ENCODE measurements around the gene IBA57.
"Not testable (repeated sequence)": the region's sequence is repeated elsewhere in the genome, so short reads cannot be mapped to it uniquely, and the experiment has no call there.

Gene IBA57

DNA sequence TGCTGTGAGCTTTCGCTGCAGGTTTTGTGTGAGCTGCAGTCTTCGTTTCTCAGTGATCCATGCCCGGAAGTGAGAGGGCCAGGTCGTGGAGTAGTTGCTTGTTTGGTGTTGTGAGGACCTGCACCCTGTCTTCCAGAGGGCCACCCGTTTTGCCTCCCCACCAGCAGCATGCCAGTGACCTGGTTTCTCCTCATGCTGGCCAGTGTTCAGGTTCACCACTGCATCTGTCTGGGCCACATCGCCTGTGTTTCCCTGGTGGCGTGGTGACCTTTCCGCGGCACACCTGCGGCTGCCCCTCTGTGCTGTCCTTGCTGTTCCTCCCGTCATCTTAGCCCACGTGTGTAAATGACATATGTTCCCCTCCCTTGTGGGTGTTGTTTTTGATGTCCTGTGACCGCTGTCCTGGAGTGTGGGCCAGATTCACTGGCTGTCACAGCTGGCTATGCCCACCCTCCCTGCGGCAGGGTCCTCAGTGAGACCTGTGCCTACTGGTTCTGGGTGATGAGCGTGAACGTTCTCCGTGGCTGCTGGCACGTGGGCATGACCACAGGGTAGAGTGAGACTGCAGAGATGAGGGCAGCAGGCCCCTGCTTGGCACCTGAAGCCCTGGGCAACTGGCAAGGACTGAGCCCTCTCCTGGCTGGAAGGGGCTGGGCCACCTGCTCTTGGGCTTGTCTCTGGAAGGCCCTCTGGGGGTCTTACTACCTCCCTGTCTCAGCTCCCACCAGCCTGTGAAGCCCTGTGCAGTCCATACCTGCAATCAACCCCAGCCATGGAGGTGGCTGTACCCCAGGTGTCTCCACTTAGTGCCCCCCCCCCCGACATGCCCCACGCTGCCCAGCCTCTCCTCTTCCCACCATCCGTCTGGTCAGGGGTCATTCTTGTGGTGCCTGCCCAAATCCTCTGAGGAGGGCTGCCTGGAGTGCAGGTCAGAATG is 7.3 kb downstream of the IBA57 start:
- DNase-seq (ENCODE audit: low spot score): no peak

DNA sequence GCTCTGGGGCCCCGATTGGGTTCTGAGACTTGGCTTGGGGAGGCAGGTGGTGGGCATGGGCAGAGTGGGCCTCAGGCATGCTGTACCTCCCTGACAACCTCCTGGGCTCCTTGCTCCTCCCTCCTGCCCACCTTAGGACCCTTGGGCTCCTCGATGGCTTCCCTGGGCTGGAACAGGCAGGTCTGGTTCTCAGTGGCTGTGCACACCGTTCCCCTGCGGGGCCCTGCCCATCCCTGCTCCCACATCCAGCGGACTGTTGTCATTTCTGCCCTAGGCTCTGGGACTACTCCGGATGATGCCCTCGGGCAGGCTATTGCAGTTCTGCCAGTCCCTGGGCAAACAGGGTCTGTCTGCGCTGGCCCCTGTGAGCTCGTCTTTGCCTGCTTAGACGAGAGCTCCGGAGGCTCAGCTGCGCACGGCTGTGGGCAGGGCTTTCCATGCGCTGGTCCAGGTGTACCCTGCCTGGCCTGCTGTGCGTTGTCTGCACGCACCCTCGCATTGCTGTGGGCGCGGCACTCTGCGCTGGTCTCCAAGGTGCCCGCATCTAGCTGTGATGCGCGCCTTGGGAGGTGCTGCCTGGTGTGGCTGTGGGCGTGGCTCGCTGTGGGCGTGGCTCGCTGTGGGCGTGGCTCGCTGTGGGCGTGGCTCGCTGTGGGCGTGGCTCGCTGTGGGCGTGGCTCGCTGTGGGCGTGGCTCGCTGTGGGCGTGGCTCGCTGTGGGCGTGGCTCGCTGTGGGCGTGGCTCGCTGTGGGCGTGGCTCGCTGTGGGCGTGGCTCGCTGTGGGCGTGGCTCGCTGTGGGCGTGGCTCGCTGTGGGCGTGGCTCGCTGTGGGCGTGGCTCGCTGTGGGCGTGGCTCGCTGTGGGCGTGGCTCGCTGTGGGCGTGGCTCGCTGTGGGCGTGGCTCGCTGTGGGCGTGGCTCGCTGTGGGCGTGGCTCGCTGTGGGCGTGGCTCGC is 8.2 kb downstream of the IBA57 start:
- not testable (repeated sequence) for DNase-seq (ENCODE audit: low spot score)

DNA sequence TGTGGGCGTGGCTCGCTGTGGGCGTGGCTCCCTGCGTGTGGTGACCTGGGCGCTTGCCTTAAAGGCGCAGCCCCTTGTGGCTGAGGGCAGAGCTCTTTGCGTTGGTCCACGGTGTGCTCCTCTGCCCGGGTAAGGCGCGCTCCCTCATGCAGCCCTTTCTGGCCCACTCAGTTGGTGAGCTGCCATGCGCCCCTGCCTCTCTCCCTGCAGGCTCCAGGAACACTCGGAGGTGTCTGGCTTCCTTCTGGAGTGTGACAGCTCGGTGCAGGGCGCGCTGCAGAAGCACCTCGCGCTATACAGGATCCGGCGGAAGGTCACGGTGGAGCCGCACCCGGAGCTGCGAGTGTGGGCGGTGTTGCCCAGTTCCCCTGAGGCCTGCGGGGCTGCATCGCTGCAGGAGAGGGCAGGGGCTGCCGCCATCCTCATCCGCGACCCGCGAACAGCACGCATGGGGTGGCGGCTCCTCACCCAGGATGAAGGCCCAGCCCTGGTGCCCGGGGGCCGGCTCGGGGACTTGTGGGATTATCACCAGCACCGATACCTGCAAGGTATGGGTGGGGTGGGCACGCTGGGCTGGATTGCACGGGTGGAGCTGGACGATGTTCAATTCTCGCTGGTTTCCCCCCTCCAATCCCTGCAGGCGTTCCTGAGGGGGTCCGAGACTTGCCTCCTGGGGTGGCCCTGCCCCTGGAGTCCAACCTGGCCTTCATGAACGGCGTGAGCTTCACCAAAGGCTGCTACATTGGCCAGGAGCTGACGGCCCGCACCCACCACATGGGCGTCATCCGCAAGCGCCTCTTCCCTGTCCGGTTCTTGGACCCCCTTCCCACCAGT is 9.1 kb downstream of the IBA57 start:
- peak; percentile 63 for DNase-seq (ENCODE audit: low spot score)

DNA sequence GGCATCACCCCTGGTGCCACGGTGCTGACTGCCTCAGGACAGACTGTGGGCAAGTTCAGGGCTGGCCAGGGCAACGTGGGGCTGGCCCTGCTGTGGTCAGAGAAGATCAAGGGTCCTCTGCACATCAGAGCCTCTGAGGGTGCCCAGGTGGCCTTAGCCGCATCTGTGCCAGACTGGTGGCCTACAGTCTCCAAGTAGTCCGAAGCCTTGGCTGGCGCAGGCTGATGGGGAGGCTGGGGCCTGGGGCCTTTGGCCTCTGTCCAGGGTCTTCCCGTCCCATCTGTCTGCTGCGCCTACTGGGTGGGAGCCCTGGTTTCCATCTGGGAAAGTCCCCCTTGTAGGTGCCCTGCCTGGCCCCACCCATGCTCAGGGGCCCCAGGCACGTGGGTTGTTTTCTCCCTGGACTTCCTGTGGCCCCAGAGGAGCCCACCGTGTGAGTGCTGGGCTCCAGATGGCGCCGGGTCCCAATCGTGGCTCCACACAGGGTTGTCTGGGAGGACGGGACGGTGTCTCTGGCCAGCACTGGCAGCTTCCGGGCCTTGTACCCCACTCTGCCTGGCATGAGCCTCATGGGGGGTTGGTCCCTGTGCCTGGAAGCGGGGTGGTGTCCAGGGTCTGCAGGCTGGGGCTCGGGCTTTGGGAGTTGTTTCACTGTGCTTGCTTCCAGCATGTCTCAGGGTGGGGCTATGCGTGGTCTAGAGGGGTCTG is 9.9 kb downstream of the IBA57 start:
- DNase-seq (ENCODE audit: low spot score): no peak

DNA sequence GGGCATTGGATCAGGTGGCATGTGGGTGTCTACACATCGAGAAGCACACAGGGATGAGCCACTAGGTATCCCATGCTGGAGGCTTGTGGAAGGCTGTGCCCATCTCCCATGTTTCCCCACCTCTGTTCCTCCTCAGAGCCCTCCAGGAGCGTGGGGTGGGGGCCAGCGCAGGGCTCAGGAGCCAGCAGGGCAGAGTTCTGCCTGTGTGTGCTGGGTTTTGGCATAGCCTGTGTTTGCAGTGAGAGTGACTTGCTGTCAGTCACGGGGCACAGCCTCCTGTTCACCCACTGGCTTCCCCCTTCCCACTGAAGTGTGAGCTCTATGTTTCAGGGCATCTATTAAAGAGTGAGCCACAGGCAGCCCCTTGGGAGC is 10.4 kb downstream of the IBA57 start:
- DNase-seq (ENCODE audit: low spot score): no peak

DNA sequence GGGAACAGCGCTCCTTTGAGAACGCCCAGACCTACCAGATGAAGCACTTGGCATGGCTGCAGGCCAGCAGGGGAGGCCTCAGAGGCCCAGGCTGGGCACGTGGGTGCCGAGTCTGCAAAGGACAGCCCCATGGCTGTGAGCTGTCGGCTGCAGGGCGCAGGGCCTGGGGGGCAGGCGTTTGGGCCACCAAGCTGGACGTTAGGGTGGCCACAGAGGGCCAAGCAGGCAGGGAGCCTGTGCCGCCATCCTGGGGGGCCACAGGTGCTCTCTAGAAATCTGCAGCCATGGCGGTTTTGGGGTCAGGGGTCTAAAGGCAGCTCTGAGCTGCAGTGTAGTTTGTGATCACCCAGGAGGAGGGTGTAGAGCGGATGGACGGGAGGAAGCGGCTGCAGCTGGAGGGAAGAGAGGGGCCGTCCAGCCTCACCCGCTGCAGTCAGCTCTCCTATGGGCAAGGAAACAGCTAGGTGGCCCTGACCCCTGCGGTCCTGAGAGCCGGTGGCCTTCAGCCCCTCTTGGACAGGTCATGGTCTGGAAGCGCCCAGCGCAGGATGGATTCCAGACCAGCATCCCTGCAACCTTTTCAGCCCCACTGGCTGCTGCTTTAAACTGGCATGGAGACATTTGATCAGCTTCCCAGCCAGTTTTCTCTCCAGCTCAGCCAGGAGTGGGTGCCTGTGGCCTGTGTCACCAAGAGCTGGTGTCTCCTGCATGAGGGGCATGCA is 11.0 kb downstream of the IBA57 start:
- DNase-seq (ENCODE audit: low spot score): no peak

DNA sequence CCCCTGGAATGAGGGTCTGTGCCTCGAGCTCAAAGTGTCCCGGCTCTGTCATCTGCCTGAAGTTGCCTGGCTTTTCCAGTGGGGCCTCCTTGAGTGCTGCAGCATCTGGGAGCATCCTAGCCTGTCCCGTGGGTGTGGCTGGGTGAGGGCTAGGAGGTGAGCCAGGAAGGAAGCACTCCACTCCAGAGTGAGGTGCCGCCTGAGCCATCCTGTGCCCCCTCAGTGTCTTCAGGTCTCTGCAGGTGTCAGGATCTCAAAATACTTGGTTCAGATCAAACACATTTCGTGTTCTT is 11.5 kb downstream of the IBA57 start:
- no peak for DNase-seq (ENCODE audit: low spot score)

DNA sequence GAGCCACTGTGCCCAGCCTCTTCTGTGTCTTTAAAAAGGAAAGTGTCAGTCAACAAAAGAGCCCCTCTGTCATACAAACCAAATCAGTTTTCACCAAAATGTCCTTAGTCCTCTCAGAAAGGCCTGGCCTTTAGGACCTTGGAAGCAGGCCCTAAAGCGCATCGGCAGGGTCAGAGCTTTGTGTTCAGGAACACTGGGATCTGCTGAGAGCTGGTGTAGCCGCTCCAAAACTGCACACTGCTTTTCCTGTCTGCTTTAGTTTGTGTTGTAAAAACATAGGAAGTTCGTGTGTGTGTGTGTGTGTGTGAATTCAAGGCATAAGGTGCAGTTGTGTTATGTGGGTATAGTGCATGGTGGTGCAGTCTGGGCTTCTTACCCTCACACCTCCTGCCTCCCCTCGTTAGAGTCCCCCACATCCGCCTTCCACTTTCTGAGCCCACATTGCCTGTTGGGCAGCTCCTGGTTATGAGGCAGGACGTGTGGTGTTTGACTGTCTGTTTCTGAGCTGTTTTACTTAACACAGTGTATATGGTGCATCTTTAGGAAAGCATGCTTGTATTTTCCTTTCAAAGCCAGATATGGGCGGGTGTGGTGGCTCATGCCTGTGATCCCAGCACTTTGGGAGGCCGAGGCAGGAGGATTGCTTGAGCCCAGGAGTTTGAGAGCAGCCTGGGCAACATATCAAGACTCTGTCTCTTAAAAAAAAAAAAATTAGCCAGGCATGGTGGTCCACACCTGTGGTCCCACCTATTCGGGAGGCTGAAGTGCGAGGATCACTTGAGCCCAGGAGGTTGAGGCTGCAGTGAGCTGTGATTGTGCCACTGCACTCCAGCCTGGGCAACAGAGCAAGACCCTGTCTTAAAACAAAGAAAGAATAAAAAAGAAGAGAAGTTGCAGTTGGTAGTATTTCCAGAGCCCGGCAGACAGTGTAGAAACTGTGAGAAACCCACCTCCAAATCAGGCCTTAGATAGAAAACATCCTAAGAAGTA is 12.4 kb downstream of the IBA57 start:
- DNase-seq (ENCODE audit: low spot score): no peak

DNA sequence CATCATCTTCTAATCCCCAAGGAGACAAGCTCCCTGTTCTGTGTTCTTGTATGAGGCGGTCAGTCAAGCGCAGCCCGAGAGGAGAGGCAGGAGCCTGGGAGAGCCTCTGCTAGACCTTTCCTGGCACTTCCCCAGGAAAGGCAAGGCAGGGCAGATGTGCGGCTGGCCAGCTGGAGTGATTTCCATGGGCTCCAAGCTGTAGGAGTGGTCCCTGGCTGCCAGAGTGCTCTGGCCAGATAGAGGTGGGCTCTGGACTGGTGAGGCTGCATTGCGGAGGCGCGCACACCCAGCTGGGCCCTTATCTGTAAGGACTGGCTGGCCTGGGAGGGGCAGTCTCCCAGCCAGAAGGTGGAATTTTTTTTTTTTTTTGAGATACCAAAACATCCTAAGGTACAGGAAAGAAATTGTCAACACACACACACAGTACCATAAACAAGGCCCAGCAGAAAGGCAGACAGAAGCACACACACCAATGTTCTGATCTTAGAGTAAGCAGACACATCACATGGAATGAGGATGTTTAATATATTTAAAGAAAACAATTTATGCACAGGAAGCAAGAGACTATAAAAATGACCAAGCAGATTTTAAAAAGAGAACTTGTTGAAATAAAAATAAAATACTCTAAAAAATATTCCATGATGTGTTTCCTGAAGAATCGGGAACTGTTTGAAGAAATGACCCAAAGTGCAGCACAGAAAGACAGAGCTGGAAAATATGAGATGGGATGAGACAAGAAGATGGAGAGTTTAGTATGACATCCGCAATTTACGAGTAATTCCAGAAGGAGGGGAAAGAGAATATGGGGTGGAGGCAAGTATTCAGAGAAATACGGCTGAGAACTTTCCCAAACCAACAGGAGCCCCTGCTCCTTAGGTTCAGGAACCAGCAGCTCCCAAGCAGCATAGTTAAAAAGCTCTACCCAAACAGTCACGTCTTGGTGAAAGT is 13.4 kb downstream of the IBA57 start:
- no peak for DNase-seq (ENCODE audit: low spot score)

DNA sequence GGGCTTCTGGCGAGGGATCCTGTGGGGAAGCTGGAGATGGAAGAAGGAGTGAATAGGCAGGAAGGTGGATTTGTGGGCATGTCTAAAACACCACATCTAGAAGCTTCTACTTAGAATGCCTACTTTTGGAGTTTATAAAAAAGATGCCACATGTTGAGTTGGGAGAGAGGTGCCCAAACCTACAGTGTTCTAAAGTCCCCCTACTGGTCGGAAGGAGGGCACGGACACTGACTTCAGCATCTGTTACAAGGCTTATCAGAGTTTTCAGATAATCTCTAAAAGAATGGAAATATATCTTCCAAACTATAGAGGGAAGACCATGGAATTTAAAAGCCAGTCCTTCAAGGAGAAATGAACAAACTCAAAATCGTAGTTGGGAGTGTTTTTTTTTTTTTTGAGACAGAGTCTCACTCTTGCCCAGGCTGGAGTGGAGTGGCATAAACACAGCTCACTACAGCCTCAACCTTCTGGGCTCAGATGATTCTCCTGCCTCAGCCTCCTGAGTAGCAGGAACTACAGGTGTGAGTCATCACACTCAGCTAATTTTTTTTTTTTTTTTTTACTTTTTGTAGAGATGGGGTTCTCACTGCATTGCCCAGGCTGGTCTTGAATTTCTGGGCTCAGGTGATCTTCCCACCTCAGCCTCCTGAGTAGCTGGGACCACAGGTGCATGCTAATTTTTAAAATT is 14.8 kb downstream of the IBA57 start:
- no peak for DNase-seq (ENCODE audit: low spot score)

DNA sequence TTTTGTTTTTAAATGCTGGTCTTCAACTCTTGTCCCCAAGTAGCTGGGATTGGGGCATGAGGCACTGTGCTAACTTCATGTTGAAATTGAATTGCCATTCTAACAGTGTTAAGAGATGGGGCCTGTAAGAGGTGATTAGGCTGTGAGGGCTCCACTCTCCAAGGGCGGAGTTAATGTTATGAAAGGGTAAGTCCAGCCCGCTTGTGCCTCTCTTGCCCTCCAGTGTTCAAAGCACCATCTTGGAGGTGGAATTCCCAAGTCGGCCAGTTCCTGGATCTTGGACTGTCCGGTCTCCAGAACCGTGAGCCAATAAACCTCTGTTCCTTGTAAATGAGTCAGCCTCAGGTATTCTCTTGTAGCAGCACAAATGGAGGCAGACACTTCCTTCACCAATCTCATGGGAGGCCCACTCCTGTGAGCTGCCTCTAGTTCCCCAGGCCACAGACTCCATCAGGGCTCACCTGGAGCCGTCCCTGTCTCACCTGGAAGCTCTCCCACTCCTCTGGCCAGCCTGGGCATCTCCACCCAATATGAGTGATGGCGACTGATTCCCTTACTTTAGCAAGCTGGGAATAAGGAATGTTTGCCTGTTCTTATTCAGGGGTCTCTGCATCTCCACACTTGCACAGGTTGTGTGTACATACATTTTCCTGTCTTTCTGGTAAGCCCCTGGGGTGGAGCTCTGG is 15.5 kb downstream of the IBA57 start:
- DNase-seq (ENCODE audit: low spot score): no peak

DNA sequence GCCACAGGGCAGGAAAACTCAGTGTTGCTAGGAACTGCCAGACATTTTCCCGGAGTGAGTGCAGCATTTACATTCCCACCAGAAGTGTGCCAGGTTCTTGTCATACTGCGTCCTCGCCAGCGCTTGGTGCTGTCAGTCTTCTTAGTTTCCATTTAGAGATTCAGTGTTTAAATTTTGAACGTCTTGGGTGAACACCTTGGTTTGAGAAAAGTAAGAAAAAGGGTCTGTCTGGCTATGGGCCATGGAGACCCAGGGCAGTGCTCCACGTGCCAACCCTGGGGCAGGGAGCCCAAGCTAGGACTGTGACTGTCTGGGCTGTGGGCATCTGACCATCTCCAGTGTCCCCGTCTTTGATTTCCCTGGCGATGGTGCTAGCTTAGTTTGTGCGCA is 16.0 kb downstream of the IBA57 start:
- no peak for DNase-seq (ENCODE audit: low spot score)

DNA sequence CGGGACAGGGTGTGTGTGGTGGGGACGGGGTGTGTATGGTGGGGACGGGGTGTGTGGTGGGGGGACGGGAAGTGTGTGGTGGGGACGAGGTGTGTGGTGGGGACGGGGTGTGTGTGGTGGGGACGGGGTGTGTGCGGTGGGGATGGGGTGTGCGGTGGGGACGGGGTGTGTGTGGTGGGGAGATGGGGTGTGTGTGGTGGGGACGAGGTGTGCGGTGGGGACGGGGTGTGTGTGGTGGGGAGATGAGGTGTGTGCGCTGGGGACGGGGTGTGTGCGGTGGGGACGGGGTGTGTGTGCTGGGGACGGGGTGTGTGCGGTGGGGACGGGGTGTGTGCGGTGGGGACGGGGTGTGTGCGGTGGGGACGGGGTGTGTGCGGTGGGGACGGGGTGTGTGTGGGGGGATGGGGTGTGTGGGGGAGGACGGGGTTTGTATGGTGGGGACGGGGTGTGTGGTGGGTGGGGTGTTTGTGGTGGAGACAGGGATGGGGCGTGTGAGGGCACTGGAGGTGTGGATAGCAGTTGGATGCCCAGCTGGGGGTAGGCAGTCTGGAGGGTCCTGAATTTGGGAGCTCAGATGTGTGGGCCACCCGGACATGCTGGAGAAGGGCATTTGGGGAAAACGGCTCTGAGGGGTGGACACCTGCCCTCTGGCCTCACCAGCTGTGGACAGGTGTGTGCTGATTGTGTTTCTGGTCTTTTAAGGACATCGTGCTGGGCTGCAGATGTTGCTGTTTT is 16.9 kb downstream of the IBA57 start:
- no peak for DNase-seq (ENCODE audit: low spot score)

DNA sequence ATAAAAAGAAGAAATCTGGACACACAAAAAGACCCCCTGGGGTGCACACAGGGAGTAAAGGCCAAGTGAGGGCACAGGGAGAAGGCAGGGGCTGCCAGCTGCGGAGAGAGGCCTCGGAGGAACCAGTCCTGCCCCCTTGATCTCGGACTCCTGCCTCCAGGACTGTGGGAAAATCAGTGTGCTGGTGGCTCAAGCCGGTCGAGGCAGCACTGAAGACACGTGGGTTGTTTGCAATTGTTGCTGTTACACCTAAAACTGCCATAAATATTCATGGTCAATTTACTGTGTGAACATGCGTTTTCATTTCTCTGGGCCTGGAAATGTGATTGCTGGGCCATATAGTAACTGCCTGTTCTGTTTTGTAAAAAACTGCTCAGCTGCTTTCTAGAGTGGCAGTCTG is 18.5 kb downstream of the IBA57 start:
- DNase-seq (ENCODE audit: low spot score): no peak

DNA sequence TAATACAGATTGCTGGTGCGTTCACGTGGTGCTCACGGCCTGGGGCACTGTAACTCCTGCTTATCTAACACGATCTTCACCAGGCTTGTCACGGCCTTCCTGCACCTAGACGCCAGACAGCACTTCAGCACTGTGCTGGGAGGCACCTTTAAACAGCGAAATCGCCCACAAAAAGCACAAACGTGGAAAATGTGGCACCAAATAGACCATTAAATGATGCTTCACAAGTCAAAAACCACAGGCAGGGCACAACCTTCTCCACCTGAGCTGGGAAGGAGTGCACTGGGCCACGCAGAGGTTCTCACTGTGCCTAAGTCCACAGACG is 20.0 kb downstream of the IBA57 start:
- DNase-seq (ENCODE audit: low spot score): no peak

DNA sequence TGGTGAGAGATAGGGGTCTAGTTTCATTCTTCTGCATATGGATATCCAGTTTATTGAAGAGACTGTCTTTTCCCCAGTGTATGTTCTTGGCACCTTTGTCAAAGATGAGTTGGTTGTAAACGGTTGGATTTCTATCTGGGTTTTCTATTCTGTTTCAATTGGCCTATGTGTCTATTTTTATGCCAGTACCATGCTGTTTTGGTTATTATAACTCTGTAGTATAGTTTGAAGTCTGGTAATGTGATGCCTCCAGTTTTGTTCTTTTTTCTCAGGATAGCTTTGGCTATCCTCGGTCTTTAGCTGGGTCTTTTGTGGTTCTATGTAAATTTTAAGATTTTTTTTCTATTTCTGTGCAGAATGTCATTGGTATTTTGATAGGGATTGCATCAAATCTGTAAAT is 22.6 kb downstream of the IBA57 start:
- DNase-seq (ENCODE audit: low spot score): not testable (repeated sequence)

DNA sequence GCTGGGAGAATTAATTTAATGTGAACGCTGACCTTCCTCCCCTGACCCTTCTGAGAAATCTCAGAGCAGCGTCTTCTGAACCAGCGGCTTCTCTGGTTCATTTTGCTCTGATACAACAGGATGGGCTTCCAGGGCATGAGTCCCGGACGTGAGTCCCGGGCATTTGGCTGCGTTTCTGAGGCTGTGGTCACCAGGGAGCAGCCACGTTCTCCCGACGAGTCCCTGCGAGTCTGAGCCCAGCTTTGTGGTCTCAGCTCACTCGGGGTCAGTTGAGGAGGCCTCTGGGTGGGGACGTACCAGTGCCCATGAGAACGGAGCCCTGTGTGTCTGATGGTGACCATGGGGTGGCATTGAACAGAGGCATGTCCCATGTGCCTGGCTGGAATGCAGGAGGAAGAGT is 24.6 kb downstream of the IBA57 start:
- no peak for DNase-seq (ENCODE audit: low spot score)
